SK-N-SH (cell line): ENCODE results near the gene VEGFB. TPM values are rescaled to one million over a fixed set of nuclear protein-coding genes. Genes with fewer than 3 reads are reported as not detected.

Source experiments
- CTCF ChIA-PET: fragments of 300-600, 350-600 bp; formaldehyde crosslinking; extraction: SDS; loops from one replicate; lab custom pipeline; 2021; lab: Yijun Ruan, JAX
- POLR2A ChIA-PET: fragments of 350-600 bp; sonication (Branson Sonifier 250); formaldehyde crosslinking; extraction: SDS; loops from one replicate; lab custom pipeline; 2020; ENCODE audit warnings: antibody characterized with exemption, inconsistent platforms; lab: Yijun Ruan, JAX
- DNase-seq: peaks from one replicate; pipeline ENCODE4 v3.0.0; 2012
- H2AFZ ChIP-seq: fragments of 200-600 bp; sonication (generic); 2 replicates; pipeline ENCODE4 v1.8.1; 2016; ENCODE audit warnings: antibody characterized with exemption, mild to moderate bottlenecking, low read depth
- H3F3A ChIP-seq: fragments of 200-600 bp; sonication (generic); replicated peaks from 2 replicates; pipeline ENCODE3; 2016; ENCODE audit warnings: antibody characterized with exemption, mild to moderate bottlenecking; ENCODE audit not compliant: insufficient read depth
- H3K27ac ChIP-seq, 2 experiments: fragments of 200-500 bp in 1 of 2; fragments of 200-600 bp in 1 of 2; sonication (Bioruptor generic) in 1 of 2; sonication (generic), shearing (Covaris generic) in 1 of 2; 2 replicates each; pipeline versions ENCODE4 v1.5.1 to v1.6.1; 2014 to 2016; ENCODE audit warnings: low read depth in 2 of 2, inconsistent platforms in 1 of 2, low read length in 1 of 2, mild to moderate bottlenecking in 1 of 2, mixed read lengths in 1 of 2
- H3K27me3 ChIP-seq: fragments of 200-600 bp; sonication (generic), shearing (Covaris generic); 2 replicates; pipeline ENCODE4 v1.6.1; 2016; ENCODE audit warnings: mixed run types; ENCODE audit not compliant: insufficient read depth
- H3K36me3 ChIP-seq, 2 experiments: fragments of 200-500 bp in 1 of 2; fragments of 200-600 bp in 1 of 2; sonication (Bioruptor generic) in 1 of 2; sonication (generic) in 1 of 2; replicated peaks in 1 of 2; 2 replicates each; pipeline versions ENCODE3 to v1.5.1; 2014 to 2016; ENCODE audit warnings: low read length in 1 of 2, mild to moderate bottlenecking in 1 of 2; ENCODE audit not compliant: insufficient read depth in 2 of 2, control insufficient read depth in 1 of 2
- H3K4me1 ChIP-seq, 2 experiments: fragments of 200-500 bp in 1 of 2; fragments of 200-600 bp in 1 of 2; sonication (Bioruptor generic) in 1 of 2; sonication (generic), shearing (Covaris generic) in 1 of 2; 2 replicates each; pipeline versions ENCODE4 v1.5.1 to v1.6.1; 2014 to 2016; ENCODE audit warnings: low read depth in 1 of 2, low read length in 1 of 2, mixed run types in 1 of 2; ENCODE audit not compliant: insufficient read depth in 2 of 2, control insufficient read depth in 1 of 2
- H3K4me2 ChIP-seq: fragments of 200-600 bp; sonication (generic), shearing (Covaris generic); 2 replicates; pipeline ENCODE4 v1.6.1; 2017; ENCODE audit warnings: mixed run types
- H3K4me3 ChIP-seq, 2 experiments: fragments of 200-500 bp in 1 of 2; fragments of 200-600 bp in 1 of 2; sonication (Bioruptor generic) in 1 of 2; sonication (generic), shearing (Covaris generic) in 1 of 2; 2 replicates each; pipeline versions ENCODE4 v1.5.1 to v1.8.1; 2014 to 2016; ENCODE audit warnings: low read depth in 2 of 2, inconsistent platforms in 1 of 2, low read length in 1 of 2, mild to moderate bottlenecking in 1 of 2, mixed read lengths in 1 of 2, moderate library complexity in 1 of 2
- H3K79me2 ChIP-seq: fragments of 200-600 bp; sonication (generic); 2 replicates; pipeline ENCODE4 v1.8.1; 2017; ENCODE audit warnings: mild to moderate bottlenecking; ENCODE audit not compliant: insufficient read depth
- H3K9ac ChIP-seq: fragments of 200-600 bp; sonication (generic); 2 replicates; pipeline ENCODE4 v1.6.1; 2017; ENCODE audit warnings: mixed run types
- H3K9me2 ChIP-seq: fragments of 200-600 bp; sonication (generic); 2 replicates; pipeline ENCODE4 v1.6.1; 2017; ENCODE audit warnings: mixed run types
- H3K9me3 ChIP-seq: fragments of 200-600 bp; sonication (generic); 2 replicates; pipeline ENCODE4 v1.6.1; 2017; ENCODE audit warnings: mixed run types, mild to moderate bottlenecking, moderate library complexity
- H4K20me1 ChIP-seq: fragments of 200-600 bp; sonication (generic); 2 replicates; pipeline ENCODE4 v1.6.1; 2017; ENCODE audit warnings: mild to moderate bottlenecking, mixed run types; ENCODE audit not compliant: insufficient read depth
- CHD2 ChIP-seq: fragments of 150-350 bp; IDR thresholded peaks from 2 replicates; pipeline ENCODE4 v1.6.1; 2018; ENCODE audit warnings: low read length; ENCODE audit not compliant: partially characterized antibody
- CTCF ChIP-seq: fragments of 200-600 bp; sonication (generic); IDR thresholded peaks from 2 replicates; pipeline ENCODE4 v1.6.1; 2017; ENCODE audit warnings: antibody characterized with exemption, mild to moderate bottlenecking, moderate library complexity
- ELF1 ChIP-seq: IDR thresholded peaks from 2 replicates; pipeline ENCODE4 v1.4.0; 2012
- EZH2phosphoT487 ChIP-seq: fragments of 200-600 bp; sonication (generic); IDR thresholded peaks from 2 replicates; pipeline ENCODE4 v1.6.1; 2017; ENCODE audit warnings: low read depth, mixed run types, mild to moderate bottlenecking, antibody characterized with exemption, moderate library complexity, borderline replicate concordance
- FOXJ3 ChIP-seq: sonication (generic); formaldehyde crosslinking; IDR thresholded peaks from 2 replicates; pipeline ENCODE4 v1.5.1; 2020; ENCODE audit warnings: mild to moderate bottlenecking, missing genetic modification reagents
- FOXM1 ChIP-seq: IDR thresholded peaks from 2 replicates; pipeline ENCODE4 v1.4.0; 2012; ENCODE audit warnings: low read depth, mild to moderate bottlenecking
- GATA2 ChIP-seq: sonication (generic); formaldehyde crosslinking; IDR thresholded peaks from 2 replicates; pipeline ENCODE4 v1.5.0; 2020; ENCODE audit warnings: mild to moderate bottlenecking, missing genetic modification reagents
- MEF2A ChIP-seq: IDR thresholded peaks from 2 replicates; pipeline ENCODE4 v1.4.0; 2012; ENCODE audit warnings: low read depth, borderline replicate concordance
- NFIC ChIP-seq: IDR thresholded peaks from 2 replicates; pipeline ENCODE4 v1.4.0; 2012; ENCODE audit warnings: borderline replicate concordance
- NRF1 ChIP-seq: IDR thresholded peaks from 2 replicates; pipeline ENCODE4 v1.6.1; 2012; ENCODE audit warnings: low read depth, mild to moderate bottlenecking, low read length
- PBX3 ChIP-seq: IDR thresholded peaks from 2 replicates; pipeline ENCODE4; 2012
- POLR2AphosphoS5 ChIP-seq: IDR thresholded peaks from 2 replicates; pipeline ENCODE4 v1.6.1; 2012; ENCODE audit warnings: low read depth, low read length
- RAD21 ChIP-seq: IDR thresholded peaks from 2 replicates; pipeline ENCODE4 v1.6.1; 2012; ENCODE audit warnings: mild to moderate bottlenecking, low read length
- RCOR1 ChIP-seq: fragments of 150-350 bp; IDR thresholded peaks from 2 replicates; pipeline ENCODE4 v1.6.1; 2017; ENCODE audit warnings: antibody characterized with exemption, low read length
- RFX5 ChIP-seq: IDR thresholded peaks from 2 replicates; pipeline ENCODE4 v1.6.1; 2012; ENCODE audit warnings: mild to moderate bottlenecking, improper control_type of control experiment, low read length
- RXRA ChIP-seq: IDR thresholded peaks from 2 replicates; pipeline ENCODE4 v1.4.0; 2012; ENCODE audit warnings: low read depth, mild to moderate bottlenecking, borderline replicate concordance
- SMC3 ChIP-seq: IDR thresholded peaks from 2 replicates; pipeline ENCODE4 v1.6.1; 2012; ENCODE audit warnings: low read depth, low read length, improper control_type of control experiment
- TAF1 ChIP-seq: IDR thresholded peaks from 2 replicates; pipeline ENCODE4 v1.6.1; 2012; ENCODE audit warnings: low read depth, mild to moderate bottlenecking, low read length, moderate library complexity, borderline replicate concordance
- TEAD4 ChIP-seq: IDR thresholded peaks from 2 replicates; pipeline ENCODE4 v1.4.0; 2012; ENCODE audit warnings: mild to moderate bottlenecking, borderline replicate concordance; ENCODE audit not compliant: insufficient read depth
- YY1 ChIP-seq: IDR thresholded peaks from 2 replicates; pipeline ENCODE4 v1.4.0; 2012; ENCODE audit warnings: low read depth, mild to moderate bottlenecking
- WGBS: methylation state at CpG from one replicate; pipeline ENCODE4 v1.1.6; 2017; ENCODE audit warnings: low lambda C conversion rate; 5-methylcytosine and 5-hydroxymethylcytosine counted together
- polyA plus RNA-seq, 3 experiments: library from polyadenylated mRNA; depleted of rRNA; stranded (reverse); fragments of >200 nt; gene quantifications; 2 replicates each; pipeline ENCODE4 v1.2.3, GENCODE V29; 2012
- TF ChIP-seq, protein P1 (sequence below): fragments of 150-350 bp; IDR thresholded peaks from 2 replicates; pipeline ENCODE4 v1.6.1; 2017; ENCODE audit warnings: antibody characterized with exemption, low read length, low read depth, borderline replicate concordance
- TF ChIP-seq, protein P2 (sequence below): IDR thresholded peaks from 2 replicates; pipeline ENCODE4 v1.4.0; 2012; ENCODE audit warnings: low read depth, borderline replicate concordance

The VEGFB gene
- polyA plus RNA-seq, 1 of the 3 experiments (the other 2 are of a cell fraction) = 29.9 TPM

- WGBS = 93% methylated on average over 4 of the region's 8 CpGs
- Histone ChIP-seq H3F3A (peaks cover 11% of the 10 kb centered on the region), H3K79me2 (no peaks in the 10 kb centered on the region; the same call in none of the 2 replicates), H2AFZ (no peak overlapping the region), H3K27me3 (no peaks in the 10 kb centered on the region), H4K20me1 (no peaks in the 10 kb centered on the region), H3K36me3 (peaks cover 27 to 32% of the 10 kb centered on the region in 2 experiments), H3K9me2 (no peaks in the 10 kb centered on the region), H3K4me1 (peaks cover 10 to 54% of the 10 kb centered on the region in 2 experiments; a peak in 3 of 4 replicates), H3K27ac (peak overlapping the region in 1 of 2 experiments; percentile 94; a peak in 2 of 4 replicates), H3K9me3 (no peaks in the 10 kb centered on the region)
- POLR2A ChIA-PET = interaction anchor here (1.0 to 2.8 kb wide), 9 partner anchors 8 to 54 kb away, joined by 3 to 41 read pairs (median 5); partner anchors contain the start of genes FKBP2, NUDT22, PLCB3 and PPP1R14B
- DNase-seq = no peak
- TF ChIP-seq FOXJ3 (CRISPR knock-in tag) (0 out of 2 replicates have a peak, but pooled peaks have one; percentile 26), TEAD4 (no peak)
- TF ChIP-seq, all 33 proteins: peak for 1
- no peak overlapping the region for H3K4me2 ChIP-seq
- H3K4me3 ChIP-seq = no peak overlapping the region
- CTCF ChIA-PET = interaction anchor here (0.9 to 5.7 kb wide), 13 partner anchors 10 to 495 kb away, joined by 3 to 119 read pairs (median 5); partner anchors contain the start of genes NUDT22, PLCB3, PPP1R14B and TRPT1
- H3K9ac ChIP-seq = no peak overlapping the region
Observed at GRCh38 chr11:64263947-64264317, 29.5 kb downstream of the VEGFB start.

DNA sequence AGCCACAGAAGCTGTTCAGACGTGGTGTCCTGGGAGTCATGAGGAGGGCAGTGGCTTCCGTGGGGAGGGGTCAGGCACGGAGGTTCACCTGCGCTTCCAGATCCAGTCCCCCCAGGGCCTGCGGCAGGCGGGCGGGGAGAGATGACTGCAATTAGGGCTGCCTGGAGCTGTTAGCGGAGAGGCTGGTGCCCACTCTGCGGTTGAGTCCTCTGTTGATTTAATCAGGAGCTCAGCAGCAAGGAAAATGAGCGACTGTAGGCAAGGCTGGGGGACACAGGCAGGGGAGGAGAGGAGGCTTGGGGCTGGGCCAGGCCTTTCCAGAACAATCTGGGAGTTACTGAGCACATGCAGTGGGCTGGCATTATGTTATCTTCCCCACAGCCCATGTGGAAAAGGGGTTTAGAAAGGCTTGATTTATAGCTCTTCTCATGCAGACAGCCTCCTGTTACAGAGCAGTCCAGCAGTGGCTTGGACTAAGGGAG, 30.0 kb downstream of the VEGFB start:
- H3K79me2 ChIP-seq = no peaks in the 10 kb centered on the region; the same call in none of the 2 replicates
- peak overlapping the region in 1 of 2 experiments; percentile 94; a peak in 2 of 4 replicates for H3K27ac ChIP-seq
- ChIA-PET POLR2A (interaction anchor here (1.0 to 2.8 kb wide), 9 partner anchors 9 to 53 kb away, joined by 3 to 41 read pairs (median 5); partner anchors contain the start of genes FKBP2, NUDT22, PLCB3 and PPP1R14B), CTCF (interaction anchor here (0.9 to 5.7 kb wide), 12 partner anchors 11 to 496 kb away, joined by 3 to 119 read pairs (median 6); partner anchors contain the start of genes NUDT22, PLCB3, PPP1R14B and TRPT1)
- WGBS = 71% methylated on average over 7 of the region's 10 CpGs
- peaks cover 27 to 31% of the 10 kb centered on the region in 2 experiments for H3K36me3 ChIP-seq
- peaks cover 16% of the 10 kb centered on the region for H3F3A ChIP-seq
- H3K4me3 ChIP-seq = no peak overlapping the region
- H3K9ac ChIP-seq = no peak overlapping the region
- H4K20me1 ChIP-seq = no peaks in the 10 kb centered on the region
- peak; percentile 83 for DNase-seq
- no peaks in the 10 kb centered on the region for H3K27me3 ChIP-seq
- no peak overlapping the region for H2AFZ ChIP-seq
- H3K4me2 ChIP-seq = no peak overlapping the region
- no peaks in the 10 kb centered on the region for H3K9me2 ChIP-seq
- H3K9me3 ChIP-seq = no peaks in the 10 kb centered on the region
- peaks cover 12 to 55% of the 10 kb centered on the region in 2 experiments; a peak in 3 of 4 replicates for H3K4me1 ChIP-seq
- TF ChIP-seq POLR2AphosphoS5 (no peak), ELF1 (no peak), FOXM1 (no peak), RFX5 (no peak), SMC3 (peak; percentile 6; the same call in 1 of the 2 replicates), RXRA (no peak), CHD2 (peak; percentile 60), FOXJ3 (CRISPR knock-in tag) (no peak), GATA2 (CRISPR knock-in tag) (peak; percentile 93), CTCF (no peak), TAF1 (no peak), MEF2A (no peak), NFIC (no peak), PBX3 (no peak), NRF1 (no peak), EZH2phosphoT487 (no peak), YY1 (no peak), RCOR1 (peak; percentile 78), RAD21 (no peak)
- TF ChIP-seq, protein P1, sequence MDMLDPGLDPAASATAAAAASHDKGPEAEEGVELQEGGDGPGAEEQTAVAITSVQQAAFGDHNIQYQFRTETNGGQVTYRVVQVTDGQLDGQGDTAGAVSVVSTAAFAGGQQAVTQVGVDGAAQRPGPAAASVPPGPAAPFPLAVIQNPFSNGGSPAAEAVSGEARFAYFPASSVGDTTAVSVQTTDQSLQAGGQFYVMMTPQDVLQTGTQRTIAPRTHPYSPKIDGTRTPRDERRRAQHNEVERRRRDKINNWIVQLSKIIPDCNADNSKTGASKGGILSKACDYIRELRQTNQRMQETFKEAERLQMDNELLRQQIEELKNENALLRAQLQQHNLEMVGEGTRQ = no peak
- TF ChIP-seq, protein P2, sequence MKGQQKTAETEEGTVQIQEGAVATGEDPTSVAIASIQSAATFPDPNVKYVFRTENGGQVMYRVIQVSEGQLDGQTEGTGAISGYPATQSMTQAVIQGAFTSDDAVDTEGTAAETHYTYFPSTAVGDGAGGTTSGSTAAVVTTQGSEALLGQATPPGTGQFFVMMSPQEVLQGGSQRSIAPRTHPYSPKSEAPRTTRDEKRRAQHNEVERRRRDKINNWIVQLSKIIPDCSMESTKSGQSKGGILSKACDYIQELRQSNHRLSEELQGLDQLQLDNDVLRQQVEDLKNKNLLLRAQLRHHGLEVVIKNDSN = no peak
